KBM-7 (cell line): Measurements from ENCODE around the gene DDX10.
A peak's percentile ranks its signal among the peaks of the same experiment; 100 is the strongest.

ENCODE experiments used
- DNase-seq: peaks from one replicate; pipeline ENCODE4 v3.0.0-alpha.2; 2015
- in situ Hi-C: fragments of 300-500 bp; cut with MboI; formaldehyde crosslinking; loops from 2 replicates; pipeline ENCODE4 v1.14.3; 2020; ENCODE audit warnings: low sequenced_read_pairs, low pct_unique_long_range_greater_than_20kb, mixed read lengths

DDX10 gene

DNA sequence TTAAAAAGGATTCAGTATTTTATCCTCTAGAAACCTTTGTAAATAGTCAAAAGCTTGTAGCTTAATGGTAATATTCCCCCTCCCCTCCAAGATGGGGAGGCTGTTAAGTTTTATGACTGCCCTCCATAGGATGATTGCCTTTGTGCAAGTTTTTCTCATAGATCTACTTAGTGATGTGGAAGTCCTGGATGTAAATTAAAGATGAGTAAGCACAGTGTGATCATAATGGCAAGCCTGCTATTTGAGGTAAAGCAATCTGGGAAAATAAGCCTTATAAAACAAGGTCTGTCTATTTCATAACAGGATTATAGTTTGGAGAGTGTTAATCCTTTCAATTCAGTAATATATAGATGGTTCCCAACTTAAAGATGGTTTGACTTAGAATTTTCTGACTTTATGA, 216.3 kb downstream of the DDX10 start:
- in situ Hi-C loops = no loop called here
- no peak for DNase-seq

DNA sequence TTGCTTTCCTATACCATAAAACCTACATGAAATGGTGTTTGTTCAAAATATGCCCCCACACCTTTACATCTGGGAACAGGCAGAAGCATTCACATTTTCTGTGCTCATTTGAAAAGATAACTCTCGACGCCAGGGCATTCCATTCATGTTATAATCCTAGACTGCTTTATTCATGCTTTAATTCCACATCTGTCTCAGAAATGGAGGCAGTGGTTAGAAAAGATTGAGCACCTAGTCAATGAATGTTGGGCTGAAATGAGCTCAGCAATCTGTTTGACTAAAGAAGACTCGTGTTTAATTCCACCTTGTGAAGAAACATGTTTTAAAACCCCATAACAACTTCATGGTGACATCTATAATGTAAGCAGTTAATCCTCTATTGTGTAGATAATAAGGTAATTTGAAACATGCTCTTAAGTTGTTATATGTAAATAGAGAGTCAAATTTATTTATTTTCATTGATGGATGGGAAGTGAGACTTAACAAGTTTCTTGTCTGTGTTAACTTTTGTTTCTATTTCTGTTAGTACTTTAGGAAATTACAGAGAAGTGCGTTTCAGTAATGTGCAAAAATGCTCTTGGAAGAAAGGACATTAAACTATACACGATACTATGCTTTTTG, 217.5 kb downstream of the DDX10 start:
- no peak for DNase-seq
- in situ Hi-C loops = no loop called here

DNA sequence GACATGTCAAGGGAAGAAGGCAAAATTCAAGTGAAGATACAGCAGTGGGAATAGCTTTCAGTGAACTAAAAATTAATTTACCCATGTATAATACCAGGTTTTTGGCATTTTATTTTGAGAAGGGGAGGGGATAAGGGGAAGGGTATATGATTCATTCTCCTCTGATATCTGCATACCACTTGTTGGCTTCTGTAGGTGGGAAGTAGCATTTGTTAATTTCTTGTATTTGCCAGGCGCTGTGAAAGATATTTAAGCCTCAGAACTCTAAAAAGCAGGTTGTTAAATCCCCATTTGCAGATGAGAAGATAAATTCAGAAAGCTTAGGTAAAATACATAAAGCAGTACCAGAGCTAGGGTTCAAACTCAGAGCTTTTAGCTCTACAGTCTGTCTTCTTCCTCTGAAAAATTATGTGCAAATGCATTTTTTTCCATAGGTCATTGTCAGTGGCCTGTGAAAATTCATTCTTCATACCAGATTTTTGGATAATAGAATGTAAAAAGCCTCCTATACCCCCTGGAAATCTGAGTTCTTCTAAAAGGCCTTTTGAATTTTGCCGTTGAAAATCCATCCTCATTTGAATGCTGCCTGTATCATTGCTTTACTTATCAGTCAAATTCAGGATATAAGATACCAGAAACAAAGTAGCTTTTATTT, 221.3 kb downstream of the DDX10 start:
- in situ Hi-C loops = no loop called here
- DNase-seq = no peak

DNA sequence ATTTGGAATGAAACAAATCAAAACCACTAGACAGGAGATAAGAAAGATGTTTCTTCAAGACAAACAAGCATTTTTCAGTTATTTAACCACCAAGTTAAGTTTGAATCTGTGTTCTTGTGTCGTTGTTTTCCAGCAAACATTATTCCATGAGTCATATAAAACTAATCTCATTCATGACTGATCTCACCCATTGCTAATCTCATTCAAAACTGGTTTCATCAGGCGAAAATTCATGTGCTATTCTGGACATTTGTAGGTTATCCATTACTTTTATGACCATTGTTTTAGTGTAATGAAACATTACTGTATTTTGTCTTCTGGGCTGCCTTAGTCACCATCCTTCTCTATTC, 221.8 kb downstream of the DDX10 start:
- in situ Hi-C loops = no loop called here
- no peak for DNase-seq

DNA sequence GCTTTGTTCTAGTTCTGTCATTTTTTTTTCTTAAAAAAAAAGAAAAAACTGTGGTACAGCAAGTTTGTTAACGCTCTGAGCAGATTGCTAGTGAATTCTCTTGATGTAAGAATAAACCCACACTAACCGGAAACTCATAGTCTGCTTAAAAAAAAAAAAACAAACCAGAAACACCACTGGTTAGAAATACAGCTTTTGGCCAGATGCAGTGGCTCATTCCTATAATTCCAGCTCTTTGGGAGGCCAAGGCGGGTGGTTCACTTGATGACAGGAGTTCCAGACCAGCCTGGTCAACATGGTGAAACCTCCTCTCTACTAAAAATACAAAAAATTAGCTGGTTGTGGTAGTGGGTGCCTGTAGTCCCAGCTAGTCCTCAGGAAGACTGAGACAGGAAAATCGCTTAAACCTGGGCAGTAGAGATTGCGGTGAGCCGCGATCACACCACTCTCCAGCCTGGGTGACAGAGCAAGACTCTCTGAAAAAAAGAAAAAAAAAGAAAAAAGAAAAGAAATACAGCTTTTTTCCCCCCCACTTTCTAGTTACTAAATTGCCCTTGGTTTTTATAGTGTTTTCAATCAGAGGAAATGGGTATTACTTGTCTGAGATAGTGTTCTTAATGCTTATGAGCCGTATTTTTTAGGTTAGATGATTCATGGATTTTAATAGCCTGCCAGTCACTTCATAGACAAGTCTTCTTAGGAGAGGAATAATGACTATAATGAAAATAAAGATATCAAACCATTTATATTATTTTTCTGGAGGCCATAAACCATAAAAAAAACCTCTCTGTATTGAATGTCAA, 222.8 kb downstream of the DDX10 start:
- DNase-seq = no peak
- in situ Hi-C loops = no loop called here

DNA sequence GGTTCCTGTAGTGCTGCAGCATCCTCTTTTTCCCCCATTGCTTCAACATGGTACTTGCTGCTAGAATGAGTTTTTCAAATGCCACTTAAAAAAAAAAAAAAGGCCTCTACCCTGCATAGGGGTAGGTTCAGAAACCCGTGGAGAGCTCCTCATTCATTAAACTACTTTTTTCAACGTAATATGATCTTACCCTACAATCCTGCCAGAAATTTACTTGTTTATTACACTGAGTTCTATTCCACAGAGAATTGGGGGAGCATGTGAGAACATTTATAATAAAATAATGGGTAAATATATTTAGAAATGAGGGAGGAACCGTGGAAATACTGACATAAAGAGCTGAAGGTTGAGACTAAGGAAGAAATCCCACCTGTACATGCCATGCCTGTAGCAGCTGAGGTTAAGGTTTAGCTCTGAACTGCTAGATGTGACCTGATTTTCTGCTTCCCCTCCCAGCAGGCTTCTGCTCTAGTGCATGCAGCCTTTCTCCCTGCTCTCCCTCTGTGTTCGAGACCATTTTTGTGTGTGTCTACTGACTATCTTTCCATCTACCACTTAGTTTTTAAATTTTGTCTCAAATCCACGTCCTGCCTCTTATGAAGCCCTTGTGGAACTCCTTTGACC, 225.7 kb downstream of the DDX10 start:
- in situ Hi-C loops = no loop called here
- no peak for DNase-seq

DNA sequence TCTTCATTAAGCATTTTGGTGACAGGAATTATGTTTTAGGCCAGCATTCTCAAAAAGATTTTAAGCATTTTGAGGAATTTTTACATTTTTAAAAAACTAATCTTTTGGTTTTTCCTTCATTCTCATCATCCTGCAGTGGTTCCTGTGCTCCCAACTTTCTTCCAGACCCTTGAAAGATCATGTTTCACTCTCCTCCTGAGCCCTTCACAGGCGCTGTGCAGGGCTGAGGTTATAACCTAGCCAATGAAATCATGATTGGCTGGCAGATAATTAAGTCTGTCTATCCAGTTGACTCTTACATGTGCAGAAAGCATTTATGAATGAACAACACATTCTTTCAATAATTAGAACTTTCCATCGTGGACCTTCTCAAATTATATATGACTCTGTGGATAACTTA, 226.3 kb downstream of the DDX10 start:
- DNase-seq = no peak
- in situ Hi-C loops = no loop called here

DNA sequence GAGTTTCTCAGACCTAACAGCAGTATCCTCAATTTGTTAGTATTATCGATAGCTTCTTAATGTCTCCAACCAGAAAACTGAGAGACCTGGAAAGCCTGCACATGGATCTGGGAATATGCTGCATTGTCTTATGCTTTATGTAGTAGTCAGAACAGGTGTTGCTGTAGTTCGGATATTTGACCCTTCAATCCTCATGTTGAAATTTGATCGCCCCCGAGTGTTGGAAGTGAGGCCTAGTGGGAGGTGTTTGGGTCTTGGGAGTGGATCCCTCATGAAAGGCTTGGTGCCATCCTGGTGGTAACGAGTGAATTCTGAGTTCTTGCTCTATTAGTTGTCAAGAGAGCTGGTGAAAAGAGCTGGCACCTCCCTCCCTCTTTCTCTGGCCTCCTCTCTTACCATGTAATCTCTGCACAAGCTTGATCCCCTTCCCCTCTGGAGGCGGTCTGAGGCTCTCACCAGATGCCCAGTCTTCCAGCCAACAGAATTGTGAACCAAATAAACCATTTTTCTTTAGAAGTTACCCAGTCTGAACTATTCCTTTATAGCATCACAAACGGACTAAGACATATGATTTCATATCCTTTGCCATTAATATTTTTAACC, 227.1 kb downstream of the DDX10 start:
- DNase-seq = no peak
- in situ Hi-C loops = no loop called here

DNA sequence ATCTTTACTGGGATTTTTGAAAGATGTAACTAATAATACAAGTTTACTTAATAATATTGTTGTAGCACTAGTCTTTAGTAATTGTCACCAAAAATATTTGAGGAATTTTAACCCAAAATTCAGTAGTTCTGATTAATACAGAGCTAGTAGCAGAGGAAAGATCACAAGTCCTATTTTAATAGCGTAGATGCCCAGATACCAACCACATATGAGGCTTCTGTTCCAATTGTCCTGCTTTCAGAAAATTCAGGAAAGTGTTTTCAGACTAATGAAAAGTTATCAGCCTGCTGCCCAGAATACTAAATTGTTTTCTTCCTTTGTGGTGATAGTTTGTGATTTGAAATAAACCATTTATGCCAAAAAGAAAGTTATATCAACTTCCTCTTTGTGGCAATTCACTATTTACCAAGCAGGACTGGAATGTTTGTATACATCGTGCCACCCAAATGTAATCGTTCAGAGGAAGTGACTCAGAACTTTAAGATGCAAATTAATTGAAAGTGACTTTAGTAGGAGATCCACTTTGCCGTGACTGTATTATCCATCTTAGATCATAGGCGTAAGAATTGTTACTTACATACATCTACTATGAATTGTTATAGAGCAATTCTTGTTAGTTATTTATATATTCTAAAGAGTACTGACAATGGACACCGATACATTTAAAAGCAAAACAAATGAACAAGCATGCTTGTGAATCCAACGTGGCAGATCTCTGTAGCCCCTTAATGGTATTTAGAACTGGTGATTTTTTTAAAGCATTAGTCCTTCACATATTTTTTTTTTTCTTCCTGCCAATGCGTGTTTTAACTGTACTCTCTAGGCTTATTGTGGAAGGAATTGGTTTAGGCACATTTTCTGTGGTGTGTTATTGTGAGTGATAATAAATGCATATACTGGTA, 231.0 kb downstream of the DDX10 start:
- DNase-seq = peak; percentile 53
- in situ Hi-C loops = no loop called here

DNA sequence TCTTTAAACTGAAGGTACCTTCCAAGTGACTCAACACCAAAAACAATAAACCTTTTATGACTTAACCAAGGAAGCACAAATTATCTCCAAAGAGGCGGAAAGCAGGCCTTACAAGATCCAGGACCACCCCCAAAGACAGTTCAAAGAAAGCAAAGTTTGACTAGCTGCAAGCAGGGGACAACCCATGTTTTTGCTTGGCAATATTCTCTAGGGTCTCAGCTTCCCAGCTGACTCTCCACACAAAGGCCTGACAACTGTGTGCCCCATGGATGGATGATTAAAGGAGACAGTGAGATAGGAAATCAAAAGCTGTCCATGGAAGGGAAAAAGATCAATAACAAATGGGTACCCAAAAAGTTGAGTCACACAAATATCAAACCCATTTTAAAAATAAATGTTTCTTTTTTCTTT, 232.2 kb downstream of the DDX10 start:
- in situ Hi-C loops = no loop called here
- DNase-seq = no peak

DNA sequence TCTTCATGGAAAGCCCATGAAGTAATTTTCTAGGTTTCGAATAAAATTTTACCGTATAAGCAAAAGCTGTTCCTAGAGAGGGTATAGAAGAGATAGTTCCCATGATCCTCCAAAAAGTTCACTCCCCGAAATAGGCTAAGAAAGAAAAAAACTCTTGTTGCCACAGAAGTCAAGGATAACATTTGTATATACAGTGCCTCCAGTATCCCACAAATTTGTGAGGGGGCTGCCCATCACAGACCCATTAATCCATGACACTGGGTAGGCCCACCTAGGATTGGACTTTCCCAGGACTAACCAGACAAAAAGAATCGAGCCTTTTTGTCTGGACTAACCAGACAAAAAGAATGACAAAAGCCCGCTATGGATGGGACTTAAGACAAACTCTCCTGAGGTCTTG, 233.0 kb downstream of the DDX10 start:
- DNase-seq = no peak
- in situ Hi-C loops = no loop called here

DNA sequence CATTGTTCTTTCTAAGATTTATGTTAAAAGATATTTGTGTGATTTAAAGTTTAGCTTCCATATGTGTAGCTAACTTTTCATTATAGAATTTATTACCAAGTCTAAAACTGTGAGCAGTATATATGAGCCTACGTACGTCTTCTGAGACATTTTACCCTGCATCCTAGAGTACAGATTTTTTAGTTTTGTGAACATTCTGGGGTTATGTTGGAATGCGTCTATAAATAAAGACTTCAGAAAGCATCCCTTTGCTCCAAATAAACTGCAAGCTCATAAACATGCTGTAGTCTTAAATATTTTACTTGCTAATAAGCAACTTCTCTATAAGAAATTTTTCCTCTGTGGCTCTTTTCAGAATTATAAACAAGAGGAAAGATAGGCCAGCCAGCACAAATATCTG, 236.5 kb downstream of the DDX10 start:
- in situ Hi-C loops = no loop called here
- no peak for DNase-seq

DNA sequence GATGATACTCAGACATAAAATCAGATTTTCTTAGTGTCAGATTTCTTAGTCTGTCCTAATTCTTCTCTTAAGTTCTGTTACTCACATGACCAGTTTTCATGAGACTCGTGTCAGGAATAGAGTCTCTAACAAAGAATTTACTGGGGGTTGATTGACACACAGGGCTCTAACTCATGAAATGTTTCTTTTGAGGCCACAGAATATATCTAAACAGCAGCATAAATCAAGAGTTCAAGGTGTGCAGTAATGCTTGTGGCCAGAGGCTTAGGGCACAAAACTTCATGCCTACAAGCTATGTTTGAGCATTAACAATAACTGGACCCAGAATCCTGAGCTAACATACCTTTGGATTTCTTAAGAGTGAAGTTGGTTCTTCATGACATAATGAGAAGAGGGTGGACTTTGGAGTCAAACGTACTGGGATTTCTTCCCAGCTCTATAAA, 237.2 kb downstream of the DDX10 start:
- DNase-seq = no peak
- in situ Hi-C loops = no loop called here

DNA sequence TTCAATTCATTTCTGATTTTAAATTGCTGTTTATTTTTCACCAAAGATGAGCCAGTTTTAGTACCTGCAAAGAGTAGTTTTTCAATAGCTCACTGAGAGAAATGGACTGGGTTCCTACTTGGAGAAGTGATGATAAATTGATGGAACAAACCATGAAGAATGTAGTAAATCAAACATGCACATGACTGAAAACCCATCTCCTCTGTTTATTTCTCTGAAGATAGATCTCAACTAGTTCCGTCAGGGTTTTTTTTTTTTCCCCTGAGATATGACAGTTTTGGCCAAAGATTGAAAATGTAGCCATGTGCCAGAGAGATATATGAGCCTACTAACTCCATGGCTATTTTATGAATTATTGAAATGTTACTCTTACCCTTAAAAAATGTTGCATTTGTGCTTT, 239.6 kb downstream of the DDX10 start:
- in situ Hi-C loops = no loop called here
- no peak for DNase-seq

DNA sequence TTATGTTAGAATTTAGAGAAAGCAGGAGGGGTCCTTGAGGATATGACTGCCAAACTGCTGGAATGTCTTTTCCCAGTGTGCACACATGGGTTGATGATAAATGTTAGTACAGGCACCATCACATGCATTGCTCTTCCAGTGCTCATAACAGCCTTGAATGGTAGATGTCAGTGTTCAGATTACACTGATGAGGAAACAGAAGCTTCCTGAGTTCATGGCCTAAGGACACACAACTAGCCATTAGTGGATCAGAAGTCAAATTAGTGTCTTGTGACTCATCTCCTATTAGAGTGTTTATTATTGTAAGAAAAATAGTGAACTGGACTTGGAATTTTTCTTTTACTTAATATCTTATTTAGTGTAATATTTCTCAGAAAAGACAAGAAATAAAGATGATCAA, 241.5 kb downstream of the DDX10 start:
- DNase-seq = no peak
- in situ Hi-C loops = no loop called here

DNA sequence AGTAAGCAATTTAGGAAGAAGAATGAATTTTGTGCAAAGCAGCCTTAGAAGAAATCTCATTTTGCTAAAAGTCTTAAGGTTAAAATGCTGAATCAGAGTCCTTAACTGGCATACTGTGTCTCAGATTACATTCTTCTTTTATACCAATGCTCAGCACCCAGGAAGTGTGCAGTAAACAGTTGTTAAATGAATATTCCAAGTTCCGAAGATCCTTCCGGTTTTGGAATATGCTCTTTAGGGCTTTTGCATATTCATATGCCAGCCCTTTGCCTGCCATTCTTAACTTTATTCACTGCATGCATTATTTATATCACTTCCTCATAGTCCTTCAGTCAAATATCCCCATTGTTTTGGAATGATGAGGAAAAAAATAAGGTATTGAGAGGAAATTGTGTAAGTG, 242.0 kb downstream of the DDX10 start:
- in situ Hi-C loops = no loop called here

DNA sequence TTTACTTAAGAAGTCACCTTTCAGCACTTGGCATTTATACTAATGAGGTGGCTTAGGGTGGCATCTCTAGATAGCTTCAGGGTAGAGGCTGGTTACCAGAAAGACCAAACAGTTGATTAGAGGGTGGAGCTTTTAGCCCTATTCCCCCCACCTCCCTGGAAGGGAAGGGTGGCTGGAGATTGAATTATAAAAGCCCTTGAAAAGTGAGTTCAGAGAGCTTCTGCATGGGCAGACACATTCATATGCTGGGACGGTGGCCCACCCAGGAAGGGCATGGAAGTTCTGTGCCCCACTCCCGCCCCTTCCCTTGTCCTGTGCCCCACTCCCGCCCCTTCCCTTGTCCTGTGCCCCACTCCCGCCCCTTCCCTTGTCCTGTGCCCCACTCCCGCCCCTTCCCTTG, 244.2 kb downstream of the DDX10 start:
- in situ Hi-C loops = no loop called here
- no peak for DNase-seq

More for the DNA sequence above, 242.0 kb downstream of the DDX10 start:
- no peak for DNase-seq

DNA sequence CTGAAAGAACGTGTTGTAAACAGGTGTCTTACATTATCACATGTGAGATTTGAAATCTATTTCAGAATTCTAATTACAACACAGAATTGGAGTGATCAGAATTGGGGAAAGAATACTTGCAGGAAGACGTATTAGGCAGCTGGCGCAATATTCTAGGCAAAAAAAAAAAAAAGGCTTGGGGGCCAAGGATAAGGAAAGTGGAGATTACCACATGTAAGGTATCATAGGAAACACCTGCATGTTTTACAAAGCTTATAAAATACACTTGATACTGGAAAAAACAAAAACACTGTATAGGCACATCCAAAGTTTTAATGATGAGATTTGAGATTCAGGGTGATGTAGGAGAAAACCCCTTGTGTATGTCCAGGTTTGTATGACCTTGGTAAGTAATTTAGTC, 245.1 kb downstream of the DDX10 start:
- in situ Hi-C loops = no loop called here
- no peak for DNase-seq

DNA sequence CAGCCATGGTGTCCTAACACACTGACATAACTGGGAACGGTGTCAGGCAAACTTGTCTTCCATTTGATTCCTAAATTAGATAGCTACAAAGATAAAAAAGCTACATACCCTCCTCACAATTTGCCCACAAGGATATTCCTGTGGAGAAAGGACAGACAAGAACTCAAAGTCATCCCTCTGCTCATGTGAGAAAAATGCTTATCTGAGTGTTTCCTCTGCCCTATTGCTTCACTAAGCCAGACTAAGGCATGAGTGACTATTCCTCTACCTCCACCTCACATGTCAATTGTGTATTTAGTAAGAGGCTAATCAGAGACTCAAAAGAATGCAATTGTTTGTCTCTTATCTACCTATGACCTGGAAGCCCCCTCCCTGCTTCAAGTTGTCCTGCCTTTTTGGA, 247.7 kb downstream of the DDX10 start:
- in situ Hi-C loops = no loop called here
- no peak for DNase-seq
